Measurements from ENCODE around the gene TAF3.
A peak's percentile ranks its signal among the peaks of the same experiment; 100 is the strongest.
"Not testable (repeated sequence)": the region's sequence is repeated elsewhere in the genome, so short reads cannot be mapped to it uniquely, and the experiment has no call there.

Gene TAF3, protein sequence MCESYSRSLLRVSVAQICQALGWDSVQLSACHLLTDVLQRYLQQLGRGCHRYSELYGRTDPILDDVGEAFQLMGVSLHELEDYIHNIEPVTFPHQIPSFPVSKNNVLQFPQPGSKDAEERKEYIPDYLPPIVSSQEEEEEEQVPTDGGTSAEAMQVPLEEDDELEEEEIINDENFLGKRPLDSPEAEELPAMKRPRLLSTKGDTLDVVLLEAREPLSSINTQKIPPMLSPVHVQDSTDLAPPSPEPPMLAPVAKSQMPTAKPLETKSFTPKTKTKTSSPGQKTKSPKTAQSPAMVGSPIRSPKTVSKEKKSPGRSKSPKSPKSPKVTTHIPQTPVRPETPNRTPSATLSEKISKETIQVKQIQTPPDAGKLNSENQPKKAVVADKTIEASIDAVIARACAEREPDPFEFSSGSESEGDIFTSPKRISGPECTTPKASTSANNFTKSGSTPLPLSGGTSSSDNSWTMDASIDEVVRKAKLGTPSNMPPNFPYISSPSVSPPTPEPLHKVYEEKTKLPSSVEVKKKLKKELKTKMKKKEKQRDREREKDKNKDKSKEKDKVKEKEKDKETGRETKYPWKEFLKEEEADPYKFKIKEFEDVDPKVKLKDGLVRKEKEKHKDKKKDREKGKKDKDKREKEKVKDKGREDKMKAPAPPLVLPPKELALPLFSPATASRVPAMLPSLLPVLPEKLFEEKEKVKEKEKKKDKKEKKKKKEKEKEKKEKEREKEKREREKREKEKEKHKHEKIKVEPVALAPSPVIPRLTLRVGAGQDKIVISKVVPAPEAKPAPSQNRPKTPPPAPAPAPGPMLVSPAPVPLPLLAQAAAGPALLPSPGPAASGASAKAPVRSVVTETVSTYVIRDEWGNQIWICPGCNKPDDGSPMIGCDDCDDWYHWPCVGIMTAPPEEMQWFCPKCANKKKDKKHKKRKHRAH

DNA sequence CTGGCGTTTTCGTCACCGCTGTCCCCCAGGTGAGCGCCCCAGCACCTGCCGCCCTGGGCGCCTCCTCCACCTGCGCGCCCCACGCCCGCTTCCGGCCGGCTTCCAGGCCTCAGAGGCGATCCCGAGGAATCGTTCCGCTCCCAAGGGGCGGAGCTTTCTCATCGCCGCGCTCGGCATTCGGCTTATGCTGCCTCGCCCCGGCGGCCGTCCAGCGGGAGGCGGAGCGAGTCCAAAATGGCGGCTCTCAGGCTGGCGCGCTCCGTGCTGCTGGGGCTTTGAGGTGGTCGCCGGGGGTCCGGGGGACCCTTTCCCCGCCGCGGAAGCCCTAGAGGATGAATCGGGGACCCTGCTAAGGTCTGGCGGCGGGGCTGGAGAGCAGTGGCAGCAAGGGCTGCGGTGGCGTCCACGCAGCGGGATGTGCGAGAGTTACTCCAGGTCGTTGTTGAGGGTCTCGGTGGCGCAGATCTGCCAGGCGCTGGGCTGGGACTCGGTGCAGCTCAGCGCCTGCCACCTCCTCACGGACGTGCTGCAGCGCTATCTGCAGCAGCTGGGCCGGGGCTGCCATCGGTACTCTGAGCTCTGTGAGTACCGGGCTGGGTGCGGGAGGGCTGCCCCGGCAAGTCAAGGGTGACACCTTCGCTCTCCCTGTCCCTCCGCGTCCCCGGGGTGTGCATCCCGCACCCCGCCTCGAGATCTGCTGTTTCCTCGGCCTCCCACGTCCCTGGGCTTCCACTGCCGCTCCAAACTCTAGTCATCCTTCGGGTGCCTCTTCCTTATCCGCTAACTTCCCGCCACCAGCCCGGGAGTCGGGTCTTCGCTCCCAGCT lies at the start of gene TAF3:
TAF3 (plus strand) TSS at position 211 of the 826 bp plus-strand sequence; CDS start at position 416, 205 bp downstream.
- DNase-seq: peak; percentile 96

GRCh38 chr10:7773845-7774801 lies 44.2 kb upstream of the TAF3 start:
- no peak for DNase-seq

- no peak for DNase-seq
These were observed 41.5 kb upstream of the TAF3 start for GRCh38 chr10:7776777-7777176.

GRCh38 chr10:7782194-7782593 lies 36.1 kb upstream of the TAF3 start:
- not testable (repeated sequence) for DNase-seq

DNA sequence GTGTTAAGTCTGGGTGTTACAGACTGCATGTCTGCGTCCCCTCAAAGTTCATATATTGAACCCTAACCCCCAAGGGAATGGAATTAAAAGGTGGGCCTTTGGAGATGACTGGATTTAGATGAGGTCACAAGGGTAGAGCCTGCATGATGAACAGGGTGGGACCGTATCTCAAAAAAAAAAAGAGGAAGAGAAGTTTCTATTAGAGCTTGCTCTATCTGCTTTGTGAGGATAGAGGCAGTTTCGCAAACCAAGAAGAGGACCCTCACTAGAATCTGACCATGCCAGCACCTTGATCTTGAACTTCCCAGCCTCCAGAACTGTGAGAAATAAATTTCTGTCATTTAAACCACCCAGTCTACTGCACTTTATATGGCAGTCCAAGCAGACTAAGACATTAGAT lies 31.9 kb upstream of the TAF3 start:
- no peak for DNase-seq

GRCh38 chr10:7787150-7787856 lies 31.0 kb upstream of the TAF3 start:
- no peak for DNase-seq

GRCh38 chr10:7787857-7788638 lies 30.3 kb upstream of the TAF3 start, which contains the start of the genes ATP5F1C and KIN:
Gene ATP5F1C (plus strand): TSS chr10:7788177. CDS start chr10:7788208, 31 bp downstream.
Gene KIN (minus strand): TSS chr10:7787993. CDS start chr10:7787933, 60 bp downstream.
- peak; percentile 97 for DNase-seq

- DNase-seq: no peak
These were observed 29.5 kb upstream of the TAF3 start for GRCh38 chr10:7788639-7789286.

DNA sequence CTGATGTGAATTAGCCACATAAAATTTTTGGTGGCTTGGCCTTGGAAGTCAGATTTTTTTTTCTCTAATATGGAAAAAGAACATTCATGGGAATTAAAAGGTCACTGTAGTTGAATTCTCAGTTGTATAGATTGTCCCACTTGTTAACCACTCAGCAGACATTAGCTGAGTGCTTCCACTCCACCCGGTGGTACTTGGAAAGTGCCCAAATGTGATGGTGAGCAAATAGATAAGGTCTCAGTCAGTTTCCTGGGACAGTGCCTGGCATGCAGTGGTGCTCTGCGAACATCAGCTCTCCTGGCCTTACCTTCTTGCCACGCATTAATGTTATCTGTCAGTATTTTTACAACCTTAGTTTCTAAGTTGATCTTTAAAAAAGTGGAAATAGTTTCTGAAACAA lies 28.9 kb upstream of the TAF3 start:
- no peak for DNase-seq

- no peak for DNase-seq
These were observed 25.8 kb upstream of the TAF3 start for GRCh38 chr10:7792541-7792940.

DNA sequence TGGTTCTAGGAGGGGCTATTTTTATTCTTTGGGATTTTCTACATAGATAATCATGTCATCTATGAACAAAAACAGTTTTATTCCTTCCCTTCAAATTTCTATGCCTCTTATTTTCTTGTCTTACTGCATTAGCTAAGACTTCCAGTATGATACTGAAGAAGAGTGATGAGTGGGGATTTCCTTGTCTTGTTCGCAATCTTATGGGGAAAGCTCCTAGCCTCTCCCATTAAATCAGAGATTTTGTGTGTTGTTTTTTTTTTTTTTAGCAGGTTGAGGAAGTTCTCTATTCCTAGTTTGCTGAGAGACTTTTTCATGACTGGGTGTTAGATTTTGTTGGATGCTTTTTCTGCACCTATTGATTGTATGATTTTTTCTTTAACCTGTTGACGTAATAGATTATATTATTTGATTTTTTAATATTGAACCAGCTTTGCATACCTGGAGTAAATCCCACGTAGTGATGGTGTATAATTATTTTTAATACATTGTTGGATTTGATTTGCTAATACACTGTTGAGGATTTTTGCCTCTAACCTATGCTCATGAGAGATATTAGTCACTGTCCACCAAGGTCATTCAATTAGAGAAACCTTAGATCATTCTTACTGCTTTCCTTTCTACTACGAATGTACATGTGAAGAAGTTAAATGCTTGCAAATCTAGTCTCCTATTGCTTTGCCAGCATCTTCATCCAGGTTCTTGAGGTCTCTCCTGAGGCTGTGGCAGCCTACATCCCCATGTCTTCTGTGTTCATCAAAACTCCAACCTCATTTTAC lies 23.9 kb upstream of the TAF3 start:
- no peak for DNase-seq

GRCh38 chr10:7795605-7796004 lies 22.7 kb upstream of the TAF3 start:
- no peak for DNase-seq

DNA sequence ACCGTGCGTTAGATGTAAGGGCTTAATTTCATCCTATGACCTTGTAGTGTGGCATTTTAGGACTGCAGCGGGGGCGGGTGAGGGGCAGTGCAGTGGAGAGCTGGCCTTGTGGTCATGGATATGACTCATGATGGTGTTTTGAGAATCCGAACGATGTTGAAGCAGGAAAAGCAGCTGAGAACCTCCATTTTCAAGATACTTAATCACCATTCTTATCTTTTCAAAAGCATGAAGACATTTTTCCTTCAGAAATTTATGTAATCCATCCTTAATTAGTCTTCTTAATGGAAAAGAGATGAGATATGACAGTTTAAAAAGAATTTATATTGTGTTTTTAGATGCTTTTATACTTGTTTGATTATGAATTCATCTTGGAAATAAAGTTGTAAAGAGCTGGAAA lies 20.7 kb upstream of the TAF3 start:
- DNase-seq: no peak

- no peak for DNase-seq
These were observed 15.7 kb upstream of the TAF3 start for GRCh38 chr10:7802606-7803005.

- no peak for DNase-seq
These were observed 14.1 kb upstream of the TAF3 start for GRCh38 chr10:7804216-7804615.

DNA sequence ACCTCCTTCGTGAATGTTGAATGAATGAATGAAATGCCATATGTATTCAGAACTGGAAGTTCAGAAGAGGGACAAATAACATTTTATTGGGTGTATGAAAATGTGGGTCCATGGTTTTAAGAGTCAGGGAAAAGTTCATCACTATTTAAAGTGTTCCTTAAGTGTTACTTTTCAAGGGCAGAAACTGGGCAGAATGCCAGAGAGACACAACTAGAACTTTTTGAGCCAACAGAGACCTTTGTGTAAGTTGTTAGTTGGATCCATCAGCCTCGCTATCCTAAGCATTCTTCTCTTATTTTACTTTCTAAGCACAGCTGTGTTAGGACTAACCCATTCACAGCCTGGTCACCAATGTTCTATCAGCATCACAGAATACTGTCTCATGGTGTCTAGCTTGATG lies 13.6 kb upstream of the TAF3 start:
- DNase-seq: no peak

DNA sequence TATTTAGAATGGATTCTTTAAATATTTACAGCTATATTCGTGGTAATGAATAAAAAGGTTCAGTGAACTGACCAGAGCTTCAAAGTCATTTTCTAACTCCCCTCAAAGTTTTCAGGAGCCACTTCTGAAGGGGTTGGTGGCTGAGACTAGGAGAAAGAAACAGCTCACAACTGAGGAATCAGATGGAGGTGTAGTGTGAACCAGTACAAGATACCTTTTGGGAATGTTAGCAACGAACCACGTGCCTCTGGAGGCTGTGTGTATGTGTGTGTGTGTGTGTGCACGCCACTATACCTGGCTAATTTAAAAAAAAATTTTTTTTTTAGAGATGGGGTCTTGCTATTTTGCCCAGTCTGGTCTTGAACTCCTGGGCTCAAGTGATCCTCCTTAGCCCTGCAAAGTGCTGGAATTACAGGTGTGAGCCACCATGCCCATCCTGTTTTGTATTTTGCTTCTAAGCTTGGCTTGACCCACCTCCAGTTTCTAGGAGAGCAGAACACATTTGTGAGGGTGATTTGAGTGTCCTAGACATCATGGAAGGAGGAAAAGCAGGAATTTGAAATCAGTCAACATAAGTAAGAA lies 9.5 kb upstream of the TAF3 start:
- no peak for DNase-seq

DNA sequence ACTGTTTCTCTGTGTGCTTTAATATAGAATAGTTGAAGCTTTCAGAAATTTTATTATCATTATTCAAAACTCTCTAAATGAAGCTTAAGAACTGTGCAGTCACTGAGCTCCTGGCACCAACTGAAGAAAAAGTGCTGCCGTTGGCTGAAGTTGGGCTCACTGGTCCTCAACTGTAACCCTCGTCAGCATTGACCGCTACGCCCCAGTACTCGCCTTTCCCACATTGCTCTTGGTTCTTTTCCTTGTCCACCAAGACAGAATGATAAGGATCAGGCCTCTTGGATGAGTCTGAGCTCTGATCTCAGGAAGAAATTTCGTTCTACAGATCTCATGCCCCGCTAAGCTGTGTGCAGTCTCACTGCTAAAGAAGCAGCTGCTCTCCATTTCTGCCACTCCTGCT lies 7.9 kb upstream of the TAF3 start:
- DNase-seq: no peak
